K562 (cell line): Measurements from ENCODE around the gene AVPI1. TPM values are rescaled to one million over a fixed set of nuclear protein-coding genes. Genes with fewer than 3 reads are reported as not detected.

Source experiments
- ATF4 ChIP-seq: fragments of 450-650 bp; formaldehyde crosslinking; IDR thresholded peaks from 2 replicates; pipeline ENCODE4 v1.4.0; 2022; ENCODE audit warnings: mild to moderate bottlenecking, moderate library complexity
- CEBPG ChIP-seq, 3 experiments: fragments of 200-800 bp in 1 of 3; sonication (Bioruptor generic) in 1 of 3; sonication (generic) in 1 of 3; formaldehyde crosslinking in 1 of 3; IDR thresholded peaks in 2 of 3; conservative IDR thresholded peaks in 1 of 3; 2 replicates each; pipeline versions ENCODE4 v1.6.1 to v1.8.0; 2016 to 2022; ENCODE audit warnings: missing compliant biosample characterization in 2 of 3, missing genetic modification characterization in 2 of 3, mild to moderate bottlenecking in 1 of 3, missing genetic modification reagents in 1 of 3
- FOXJ2 ChIP-seq: fragments of 200-800 bp; sonication (Bioruptor generic); IDR thresholded peaks from 2 replicates; pipeline ENCODE4 v1.6.1; 2016; ENCODE audit warnings: missing genetic modification characterization, missing compliant biosample characterization
- GATAD2B ChIP-seq: fragments of 450-650 bp; IDR thresholded peaks from 2 replicates; pipeline ENCODE4 v1.6.1; 2017; ENCODE audit warnings: mild to moderate bottlenecking, borderline replicate concordance
- MAX ChIP-seq: sonication (generic); formaldehyde crosslinking; IDR thresholded peaks from 2 replicates; pipeline ENCODE4 v1.9.0; 2022; ENCODE audit warnings: mild to moderate bottlenecking, missing genetic modification reagents
- NEUROD1 ChIP-seq: fragments of 150-350 bp; IDR thresholded peaks from 2 replicates; pipeline ENCODE4 v1.6.1; 2014; ENCODE audit warnings: borderline replicate concordance, low read length, low read depth; ENCODE audit not compliant: partially characterized antibody
- NFE2L1 ChIP-seq: fragments of 450-650 bp; IDR thresholded peaks from 2 replicates; pipeline ENCODE4 v1.6.1; 2016; ENCODE audit warnings: missing genetic modification characterization, low read depth, mild to moderate bottlenecking, missing compliant biosample characterization, moderate library complexity, borderline replicate concordance
- POLR2AphosphoS5 ChIP-seq: IDR thresholded peaks from 2 replicates; pipeline ENCODE4 v1.6.1; 2011; ENCODE audit warnings: mild to moderate bottlenecking, low read depth, low read length, moderate library complexity; ENCODE audit not compliant: control insufficient read depth, insufficient read depth
- RBFOX2 ChIP-seq: fragments of 200-400 bp; formaldehyde crosslinking; IDR thresholded peaks from 2 replicates; pipeline ENCODE4 v1.6.1; 2017; ENCODE audit warnings: low read depth, mild to moderate bottlenecking, low read length, moderate library complexity
- SMARCC2 ChIP-seq: fragments of 450-650 bp; IDR thresholded peaks from 2 replicates; pipeline ENCODE4 v1.6.1; 2017; ENCODE audit warnings: antibody characterized with exemption, moderate library complexity, mild to moderate bottlenecking, low read depth
- ZNF589 ChIP-seq: fragments of 200-800 bp; sonication (Bioruptor generic); IDR thresholded peaks from 2 replicates; pipeline ENCODE4 v1.6.1; 2016; ENCODE audit warnings: low read depth, missing genetic modification characterization, missing compliant biosample characterization
- ZNF644 ChIP-seq: fragments of 200-800 bp; sonication (Bioruptor generic); IDR thresholded peaks from 2 replicates; pipeline ENCODE4 v1.6.1; 2016; ENCODE audit warnings: low read depth, missing genetic modification characterization, missing compliant biosample characterization
- ZNF766 ChIP-seq: fragments of 200-800 bp; sonication (Bioruptor generic); conservative IDR thresholded peaks from 2 replicates; pipeline ENCODE4 v1.6.1; 2016; ENCODE audit warnings: missing genetic modification characterization, missing compliant biosample characterization
- ZNF830 ChIP-seq: fragments of 250-450 bp; sonication (Bioruptor Pico); IDR thresholded peaks from 2 replicates; pipeline ENCODE4 v1.5.0; 2021; ENCODE audit warnings: mild to moderate bottlenecking
- polyA plus RNA-seq, 8 experiments: library from polyadenylated mRNA; depleted of rRNA in 4 of 8; stranded (reverse) in 5 of 8; unstranded in 3 of 8; fragments of >200 nt; fragmentation: Nextera tagmentation in 2 of 8; fragmentation: Illumina TruSeq in 1 of 8; extraction: Ambion mirVana in 2 of 8; extraction: Trizol in 1 of 8; gene quantifications; 2 replicates each; pipeline versions ENCODE4 v1.2.1 to v1.2.3, GENCODE V29; 2011 to 2014; ENCODE audit warnings: inconsistent platforms in 1 of 8, missing spikeins in 1 of 8
- total RNA-seq, 7 experiments: library from RNA; depleted of rRNA in 6 of 7; stranded (reverse); fragments of >200 nt in 6 of 7; fragmentation: Illumina TruSeq in 2 of 7; extraction: Trizol in 2 of 7; gene quantifications; 2 replicates each; pipeline versions ENCODE4 v1.2.1 to v1.2.3, GENCODE V29; 2011 to 2021; ENCODE audit warnings: low replicate concordance in 1 of 7
- TF ChIP-seq, protein P1 (sequence below), 3 experiments: fragments of 200-800 bp in 1 of 3; fragments of 250-450 bp in 1 of 3; fragments of 450-650 bp in 1 of 3; sonication (Bioruptor Pico) in 1 of 3; sonication (Bioruptor generic) in 1 of 3; formaldehyde crosslinking in 1 of 3; IDR thresholded peaks; 2 replicates each; pipeline versions ENCODE4 v1.6.1 to v1.8.0; 2016 to 2022; ENCODE audit warnings: mild to moderate bottlenecking in 2 of 3, missing genetic modification characterization in 2 of 3, missing compliant biosample characterization in 1 of 3, moderate library complexity in 1 of 3
- TF ChIP-seq, protein P2 (sequence below), 2 experiments: fragments of 450-650 bp; IDR thresholded peaks; 2 replicates each; pipeline ENCODE4 v1.6.1; 2018; ENCODE audit warnings: mild to moderate bottlenecking in 2 of 2, low read depth in 1 of 2; ENCODE audit not compliant: partially characterized antibody in 2 of 2

Gene AVPI1
- total and polyA plus RNA-seq, 9 of the 15 experiments (the other 6 are each of a cell fraction or from before 2014, with no cell fraction given), result 0.90 to 10.4 (median 7.4) TPM

- TF ChIP-seq, protein P1, sequence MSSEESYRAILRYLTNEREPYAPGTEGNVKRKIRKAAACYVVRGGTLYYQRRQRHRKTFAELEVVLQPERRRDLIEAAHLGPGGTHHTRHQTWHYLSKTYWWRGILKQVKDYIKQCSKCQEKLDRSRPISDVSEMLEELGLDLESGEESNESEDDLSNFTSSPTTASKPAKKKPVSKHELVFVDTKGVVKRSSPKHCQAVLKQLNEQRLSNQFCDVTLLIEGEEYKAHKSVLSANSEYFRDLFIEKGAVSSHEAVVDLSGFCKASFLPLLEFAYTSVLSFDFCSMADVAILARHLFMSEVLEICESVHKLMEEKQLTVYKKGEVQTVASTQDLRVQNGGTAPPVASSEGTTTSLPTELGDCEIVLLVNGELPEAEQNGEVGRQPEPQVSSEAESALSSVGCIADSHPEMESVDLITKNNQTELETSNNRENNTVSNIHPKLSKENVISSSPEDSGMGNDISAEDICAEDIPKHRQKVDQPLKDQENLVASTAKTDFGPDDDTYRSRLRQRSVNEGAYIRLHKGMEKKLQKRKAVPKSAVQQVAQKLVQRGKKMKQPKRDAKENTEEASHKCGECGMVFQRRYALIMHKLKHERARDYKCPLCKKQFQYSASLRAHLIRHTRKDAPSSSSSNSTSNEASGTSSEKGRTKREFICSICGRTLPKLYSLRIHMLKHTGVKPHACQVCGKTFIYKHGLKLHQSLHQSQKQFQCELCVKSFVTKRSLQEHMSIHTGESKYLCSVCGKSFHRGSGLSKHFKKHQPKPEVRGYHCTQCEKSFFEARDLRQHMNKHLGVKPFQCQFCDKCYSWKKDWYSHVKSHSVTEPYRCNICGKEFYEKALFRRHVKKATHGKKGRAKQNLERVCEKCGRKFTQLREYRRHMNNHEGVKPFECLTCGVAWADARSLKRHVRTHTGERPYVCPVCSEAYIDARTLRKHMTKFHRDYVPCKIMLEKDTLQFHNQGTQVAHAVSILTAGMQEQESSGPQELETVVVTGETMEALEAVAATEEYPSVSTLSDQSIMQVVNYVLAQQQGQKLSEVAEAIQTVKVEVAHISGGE (CRISPR knock-in tag; IDR thresholded peaks at IDR 0.05), result peak in 1 of 3 experiments; percentile 64; a peak in 1 of 6 replicates
- peak; percentile 75; the same call in 1 of the 2 replicates for TF ChIP-seq POLR2AphosphoS5
- TF ChIP-seq ZNF589, result peak; percentile 74; the same call in 1 of the 2 replicates
- no peak for TF ChIP-seq NEUROD1
- TF ChIP-seq ATF4 (CRISPR knock-in tag), result no peak
- TF ChIP-seq GATAD2B, result 0 out of 2 replicates have a peak, but pooled peaks have one; percentile 84
- TF ChIP-seq, protein P2, sequence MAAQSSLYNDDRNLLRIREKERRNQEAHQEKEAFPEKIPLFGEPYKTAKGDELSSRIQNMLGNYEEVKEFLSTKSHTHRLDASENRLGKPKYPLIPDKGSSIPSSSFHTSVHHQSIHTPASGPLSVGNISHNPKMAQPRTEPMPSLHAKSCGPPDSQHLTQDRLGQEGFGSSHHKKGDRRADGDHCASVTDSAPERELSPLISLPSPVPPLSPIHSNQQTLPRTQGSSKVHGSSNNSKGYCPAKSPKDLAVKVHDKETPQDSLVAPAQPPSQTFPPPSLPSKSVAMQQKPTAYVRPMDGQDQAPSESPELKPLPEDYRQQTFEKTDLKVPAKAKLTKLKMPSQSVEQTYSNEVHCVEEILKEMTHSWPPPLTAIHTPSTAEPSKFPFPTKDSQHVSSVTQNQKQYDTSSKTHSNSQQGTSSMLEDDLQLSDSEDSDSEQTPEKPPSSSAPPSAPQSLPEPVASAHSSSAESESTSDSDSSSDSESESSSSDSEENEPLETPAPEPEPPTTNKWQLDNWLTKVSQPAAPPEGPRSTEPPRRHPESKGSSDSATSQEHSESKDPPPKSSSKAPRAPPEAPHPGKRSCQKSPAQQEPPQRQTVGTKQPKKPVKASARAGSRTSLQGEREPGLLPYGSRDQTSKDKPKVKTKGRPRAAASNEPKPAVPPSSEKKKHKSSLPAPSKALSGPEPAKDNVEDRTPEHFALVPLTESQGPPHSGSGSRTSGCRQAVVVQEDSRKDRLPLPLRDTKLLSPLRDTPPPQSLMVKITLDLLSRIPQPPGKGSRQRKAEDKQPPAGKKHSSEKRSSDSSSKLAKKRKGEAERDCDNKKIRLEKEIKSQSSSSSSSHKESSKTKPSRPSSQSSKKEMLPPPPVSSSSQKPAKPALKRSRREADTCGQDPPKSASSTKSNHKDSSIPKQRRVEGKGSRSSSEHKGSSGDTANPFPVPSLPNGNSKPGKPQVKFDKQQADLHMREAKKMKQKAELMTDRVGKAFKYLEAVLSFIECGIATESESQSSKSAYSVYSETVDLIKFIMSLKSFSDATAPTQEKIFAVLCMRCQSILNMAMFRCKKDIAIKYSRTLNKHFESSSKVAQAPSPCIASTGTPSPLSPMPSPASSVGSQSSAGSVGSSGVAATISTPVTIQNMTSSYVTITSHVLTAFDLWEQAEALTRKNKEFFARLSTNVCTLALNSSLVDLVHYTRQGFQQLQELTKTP (IDR thresholded peaks at IDR 0.05; ENCODE audit: low read depth in 1 of 2, partially characterized antibody in 2 of 2), result peak; percentile 35 to 49
- TF ChIP-seq CEBPG (CRISPR knock-in tag; IDR thresholded peaks at IDR 0.05), result peak; percentile 62; the same call in 1 of the 2 replicates
- peak; percentile 59 to 68 for TF ChIP-seq CEBPG (tag; conservative IDR thresholded peaks at IDR 0.05 in 1 of 2, IDR thresholded peaks at IDR 0.05 in 1 of 2)
- TF ChIP-seq ZNF644 (tag), result 0 out of 2 replicates have a peak, but pooled peaks have one; percentile 45
- TF ChIP-seq ZNF766 (CRISPR knock-in tag), result peak; percentile 77
- TF ChIP-seq NFE2L1, result no peak
- TF ChIP-seq MAX, result no peak
- TF ChIP-seq ZNF830 (CRISPR knock-in tag), result no peak
- peak; percentile 94 for TF ChIP-seq SMARCC2
- TF ChIP-seq RBFOX2, result no peak
- TF ChIP-seq FOXJ2 (tag), result no peak
These were observed 22.7 kb downstream of the AVPI1 start (continued) for GRCh38 chr10:97664282-97664850.
